Stimulated activated CD4-positive, alpha-beta T cell treated with anti-CD3 and anti-CD28 coated beads, Interleukin-2, amount 100 ng/mL, for 24 hours (primary cell): ENCODE data around the gene DHFR.
"Not testable (repeated sequence)": the region's sequence is repeated elsewhere in the genome, so short reads cannot be mapped to it uniquely, and the experiment has no call there.

ENCODE experiments used
- DNase-seq, 2 donors: peaks; one replicate each; pipeline ENCODE4 v3.0.0-alpha.2; 2020

The DHFR gene

GRCh38 chr5:80592105-80592504, 62.7 kb downstream of the DHFR start:
- DNase-seq = no peak

DNA sequence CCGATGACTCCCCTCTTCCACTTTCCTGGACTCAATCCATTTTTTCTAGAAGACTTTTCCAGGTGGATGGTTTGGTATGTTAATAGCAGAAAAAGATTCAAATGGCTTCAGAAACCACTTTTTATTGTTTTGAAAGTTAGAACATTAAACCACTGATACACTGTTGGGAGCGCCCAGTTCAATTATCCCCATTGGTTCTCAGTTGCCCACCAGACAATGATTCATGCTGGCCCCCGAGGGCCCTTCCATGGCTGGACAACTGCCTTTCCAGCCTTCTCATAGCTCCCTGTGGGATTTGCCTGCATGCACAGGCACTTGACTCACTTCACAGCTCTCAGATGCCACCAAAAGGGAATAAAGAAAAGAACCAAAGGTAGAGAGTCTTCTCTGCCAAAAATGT, 63.4 kb downstream of the DHFR start:
- no peak for DNase-seq

GRCh38 chr5:80590766-80591165, 64.0 kb downstream of the DHFR start:
- DNase-seq = no peak

- DNase-seq = no peak
Observed at GRCh38 chr5:80588858-80589540, 65.8 kb downstream of the DHFR start.

- DNase-seq = no peak
Observed at GRCh38 chr5:80584770-80585169, 70.0 kb downstream of the DHFR start.

- not testable (repeated sequence) for DNase-seq
Observed at GRCh38 chr5:80580291-80580690, 74.5 kb downstream of the DHFR start.

GRCh38 chr5:80579050-80579449, 75.7 kb downstream of the DHFR start:
- DNase-seq = no peak

GRCh38 chr5:80577707-80578106, 77.1 kb downstream of the DHFR start:
- DNase-seq = no peak

DNA sequence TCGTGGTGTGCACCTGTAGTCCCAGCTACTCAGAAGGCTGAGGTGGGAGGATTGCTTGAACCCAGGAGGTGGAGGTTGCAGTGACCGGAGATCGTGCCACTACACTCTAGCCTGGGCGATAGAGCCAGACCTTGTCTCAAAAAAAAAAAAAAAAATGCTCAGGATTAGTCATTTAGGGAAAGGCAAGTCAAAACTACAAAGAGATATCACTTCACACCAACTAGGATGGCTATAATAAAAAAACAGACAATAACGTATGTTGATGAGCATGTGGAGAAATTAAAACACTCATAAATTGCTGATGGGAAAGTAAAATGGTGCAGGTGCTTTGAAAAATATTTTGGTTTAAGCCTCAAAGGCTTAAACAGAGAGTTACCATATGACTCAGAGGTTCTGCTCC, 78.4 kb downstream of the DHFR start:
- DNase-seq = no peak
